Jurkat, Clone E6-1 (cell line): ENCODE data around the gene PDE4D.
"Not testable (repeated sequence)": the region's sequence is repeated elsewhere in the genome, so short reads cannot be mapped to it uniquely, and the experiment has no call there.

Source experiments
- DNase-seq: peaks from one replicate; pipeline ENCODE4 v3.0.0-alpha.2; 2011; ENCODE audit warnings: low read depth, low spot score
- H3K4me3 ChIP-seq: 2 replicates; pipeline ENCODE4 v1.5.1; 2011; ENCODE audit warnings: mild to moderate bottlenecking, low read length, control low read depth, moderate library complexity

PDE4D gene

GRCh38 chr5:59757442-59757841 is 136.1 kb downstream of the PDE4D start:
- DNase-seq, result no peak
- H3K4me3 ChIP-seq, result no peak overlapping the region

- no peak for DNase-seq
- no peak overlapping the region for H3K4me3 ChIP-seq
These were observed 137.0 kb downstream of the PDE4D start for GRCh38 chr5:59756373-59757035.

GRCh38 chr5:59755476-59755875 is 138.1 kb downstream of the PDE4D start:
- DNase-seq, result no peak
- H3K4me3 ChIP-seq, result no peak overlapping the region

DNA sequence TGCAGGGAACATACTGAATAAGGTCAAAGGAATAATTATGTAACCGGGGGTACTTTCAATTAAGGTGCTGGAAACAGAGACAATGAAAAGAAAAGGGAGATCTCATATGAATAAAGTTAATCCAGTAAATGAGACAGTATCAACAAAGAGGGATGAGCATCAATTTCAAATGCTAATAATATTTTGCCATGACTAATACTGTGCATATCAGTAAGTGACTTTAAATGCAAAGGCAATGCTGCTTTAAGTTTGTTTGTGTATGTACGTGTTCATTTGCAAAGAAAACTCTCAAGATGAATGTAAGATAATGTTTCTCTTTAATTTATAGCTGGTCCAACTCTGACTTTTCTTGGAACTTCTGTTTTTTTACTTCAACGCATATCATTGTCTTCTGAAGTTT is 139.9 kb downstream of the PDE4D start:
- no peak for DNase-seq
- H3K4me3 ChIP-seq, result no peak overlapping the region

GRCh38 chr5:59749782-59750520 is 143.6 kb downstream of the PDE4D start:
- no peak for DNase-seq

GRCh38 chr5:59748036-59748663 is 145.4 kb downstream of the PDE4D start:
- not testable (repeated sequence) for DNase-seq, H3K4me3 ChIP-seq

More at GRCh38 chr5:59749782-59750520, 143.6 kb downstream of the PDE4D start:
- no peak overlapping the region for H3K4me3 ChIP-seq

DNA sequence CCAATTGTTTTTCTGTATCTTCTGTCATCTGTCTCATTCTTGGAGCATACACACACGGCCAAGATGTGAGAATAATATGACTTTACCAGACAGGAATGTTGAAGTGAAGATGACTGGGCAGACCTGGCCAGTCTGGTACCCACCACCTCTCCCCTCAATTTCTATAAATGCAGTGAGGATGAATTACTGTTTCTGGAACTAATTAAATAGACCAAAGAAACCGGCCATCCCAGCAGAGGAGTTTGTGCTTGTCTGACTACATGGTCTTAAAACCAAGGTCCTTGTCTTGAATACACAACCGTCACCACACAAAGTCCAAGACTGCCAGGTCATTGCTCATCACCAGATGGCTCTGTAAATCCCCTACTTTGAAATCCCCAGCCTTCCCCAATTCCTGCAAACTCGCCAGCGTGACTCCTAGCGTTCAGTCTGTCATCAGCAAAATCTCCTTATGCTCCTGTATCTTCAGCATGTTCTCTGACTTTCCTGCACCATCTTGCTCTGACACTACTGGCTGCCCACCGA is 147.2 kb downstream of the PDE4D start:
- DNase-seq, result no peak

DNA sequence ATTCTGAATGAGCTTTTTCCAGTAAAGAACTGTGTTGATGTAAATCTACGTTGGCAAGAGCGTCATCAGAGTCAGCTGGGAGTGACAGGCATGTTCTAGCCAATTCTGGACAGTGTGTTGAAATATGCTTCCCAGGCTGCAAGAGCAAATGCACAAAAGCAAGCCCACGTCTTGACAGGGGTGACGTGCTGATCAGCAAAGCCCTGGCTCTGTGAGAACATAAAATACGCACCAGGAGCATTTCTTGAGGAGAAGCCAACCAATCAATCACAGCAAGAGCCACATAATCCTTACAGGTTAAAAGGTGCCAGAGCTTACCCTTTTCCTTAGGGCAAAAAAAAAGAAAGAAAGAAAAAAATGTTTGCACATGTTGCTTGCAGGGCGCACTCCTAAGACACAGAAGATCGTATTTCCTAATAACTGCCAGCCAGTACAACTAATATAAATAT is 148.1 kb downstream of the PDE4D start:
- DNase-seq, result no peak
- H3K4me3 ChIP-seq, result no peak overlapping the region

More for the DNA sequence above, 147.2 kb downstream of the PDE4D start:
- no peak overlapping the region for H3K4me3 ChIP-seq

DNA sequence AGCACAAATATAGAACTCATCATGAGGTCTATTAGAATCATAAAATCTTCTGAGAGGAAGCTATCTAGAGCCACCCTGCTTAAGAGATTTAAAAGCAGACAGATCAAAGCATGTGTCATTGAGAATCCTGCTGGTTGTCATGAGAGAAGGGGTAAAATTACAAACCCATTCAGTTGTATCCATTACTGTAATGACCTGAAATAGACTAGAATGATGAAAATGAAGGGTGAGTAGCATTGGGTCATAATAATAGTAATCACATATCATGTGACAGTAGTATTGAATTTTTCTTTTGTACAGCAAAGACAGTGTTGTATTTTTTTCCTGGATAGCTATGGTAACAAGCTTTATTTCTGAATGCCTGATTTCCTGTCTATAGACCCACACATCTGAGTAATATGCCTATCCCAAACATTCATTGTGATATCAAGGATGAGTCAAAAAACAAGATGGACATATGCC is 149.0 kb downstream of the PDE4D start:
- H3K4me3 ChIP-seq, result no peak overlapping the region
- no peak for DNase-seq

DNA sequence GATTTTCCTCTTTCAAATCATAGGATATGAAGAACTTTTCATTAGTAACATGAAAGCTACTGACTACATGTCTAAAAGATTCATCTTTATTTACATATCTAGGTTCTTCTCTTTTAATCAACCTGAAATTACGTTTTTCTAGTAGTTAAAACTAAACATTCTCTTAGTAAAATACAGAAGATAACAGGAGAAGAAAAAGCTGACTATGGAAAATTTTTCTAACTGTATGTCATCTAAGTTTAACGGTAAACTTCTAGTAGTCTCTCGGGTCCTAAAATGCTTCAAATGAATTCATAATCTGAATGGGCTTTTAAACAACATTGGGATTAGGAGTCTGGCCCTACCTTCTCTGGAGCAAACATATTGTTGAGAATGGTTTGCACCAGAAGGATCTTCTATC is 151.9 kb downstream of the PDE4D start:
- no peak overlapping the region for H3K4me3 ChIP-seq
- no peak for DNase-seq

- no peak for DNase-seq
These were observed 155.5 kb downstream of the PDE4D start for GRCh38 chr5:59738024-59738423.

DNA sequence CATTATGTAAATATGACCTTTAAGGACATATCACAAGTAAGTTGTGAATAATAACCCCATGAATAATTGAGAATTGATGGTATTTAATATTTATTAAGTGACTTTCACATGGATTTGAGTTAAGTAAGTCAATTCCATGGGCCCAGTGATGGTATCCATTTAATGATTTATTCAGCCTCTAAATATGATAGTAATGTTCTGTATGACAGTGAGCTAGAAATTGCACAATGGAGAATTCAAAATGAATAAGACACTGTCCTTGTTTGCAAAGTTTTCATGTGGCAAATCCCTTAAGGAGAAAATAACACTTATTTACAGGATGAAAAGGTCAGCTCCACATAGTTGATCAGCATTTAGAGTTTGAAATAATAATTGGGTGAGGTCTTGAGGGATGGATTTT is 160.7 kb downstream of the PDE4D start:
- H3K4me3 ChIP-seq, result no peak overlapping the region
- no peak for DNase-seq

More at GRCh38 chr5:59738024-59738423, 155.5 kb downstream of the PDE4D start:
- no peak overlapping the region for H3K4me3 ChIP-seq

- H3K4me3 ChIP-seq, result no peak overlapping the region
- no peak for DNase-seq
These were observed 161.2 kb downstream of the PDE4D start for GRCh38 chr5:59732301-59732700.

DNA sequence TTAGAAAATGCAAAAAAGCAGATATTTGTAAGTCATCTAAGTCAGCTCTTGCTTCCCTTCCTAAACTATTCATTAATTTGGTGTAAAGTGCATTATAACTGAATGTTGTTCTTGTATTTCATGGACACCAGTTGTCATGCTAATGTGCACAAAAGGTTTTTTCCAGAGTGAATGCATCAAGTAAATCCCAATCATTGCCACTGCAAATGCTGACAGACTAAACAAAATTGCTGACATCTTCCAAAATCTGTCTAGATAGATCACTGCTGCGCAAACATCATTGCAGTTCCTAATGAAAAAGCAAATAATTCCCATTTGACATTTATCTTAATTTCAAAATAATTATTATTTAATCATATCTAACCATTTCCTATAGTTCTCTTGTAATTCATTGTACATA is 161.7 kb downstream of the PDE4D start:
- H3K4me3 ChIP-seq, result no peak overlapping the region
- DNase-seq, result no peak

DNA sequence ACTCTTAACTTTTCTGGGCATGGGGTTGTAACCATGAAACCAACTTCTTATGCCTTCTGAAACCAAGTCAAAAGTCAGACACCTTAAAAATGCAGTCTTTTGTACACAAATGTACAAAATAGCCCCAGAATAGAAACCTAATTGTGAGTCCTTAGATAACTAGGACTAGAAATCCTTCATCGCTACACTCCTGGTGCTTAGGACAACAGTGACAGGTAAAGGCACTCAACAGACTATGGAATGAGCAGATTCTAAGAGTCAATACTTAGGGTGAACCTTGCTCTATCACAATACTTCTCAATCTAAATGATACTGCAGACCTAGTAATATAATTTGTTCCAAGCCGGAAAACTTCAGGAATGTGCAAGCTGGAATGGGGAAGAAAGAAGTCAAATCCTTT is 163.7 kb downstream of the PDE4D start:
- DNase-seq, result no peak
- H3K4me3 ChIP-seq, result no peak overlapping the region

GRCh38 chr5:59729357-59729756 is 164.2 kb downstream of the PDE4D start:
- no peak overlapping the region for H3K4me3 ChIP-seq
- no peak for DNase-seq

- DNase-seq, result no peak
- no peak overlapping the region for H3K4me3 ChIP-seq
These were observed 165.2 kb downstream of the PDE4D start for GRCh38 chr5:59728356-59728755.

- H3K4me3 ChIP-seq, result no peak overlapping the region
- DNase-seq, result no peak
These were observed 166.3 kb downstream of the PDE4D start for GRCh38 chr5:59727186-59727585.

- no peak for DNase-seq
- H3K4me3 ChIP-seq, result no peak overlapping the region
These were observed 168.1 kb downstream of the PDE4D start for GRCh38 chr5:59725392-59725767.
